Urinary bladder (tissue), 2 donors: ENCODE data around the gene FLT4. TPM values are rescaled to one million over a fixed set of nuclear protein-coding genes. Genes with fewer than 3 reads are reported as not detected.

ENCODE experiments used
- polyA plus RNA-seq: library from polyadenylated mRNA; stranded (reverse); fragments of 200-250 nt; gene quantifications from one replicate; pipeline ENCODE4 v1.2.3, GENCODE V29; 2013
- total RNA-seq: library from RNA; depleted of rRNA; stranded (reverse); fragments of >200 nt; gene quantifications from one replicate; pipeline ENCODE4 v1.2.3, GENCODE V29; 2014
- donor health status: healthy.

FLT4 gene
- total and polyA plus RNA-seq, 2 donors: 8.4 to 18.2 TPM

Other genes with a start within 250 kb of the FLT4 start
- 35.4 TPM for gene CNOT6, start 155.2 kb downstream of the FLT4 start, total RNA-seq
- 9.4 TPM for gene CNOT6, start 155.2 kb downstream of the FLT4 start, polyA plus RNA-seq
- gene SCGB3A1, start 58.1 kb downstream of the FLT4 start, total RNA-seq: not detected
- gene SCGB3A1, start 58.1 kb downstream of the FLT4 start, polyA plus RNA-seq: 0.32 TPM
- gene OR2Y1, start 90.5 kb upstream of the FLT4 start, total RNA-seq: not detected
- gene OR2Y1, start 90.5 kb upstream of the FLT4 start, polyA plus RNA-seq: not detected
- 50.6 TPM for gene MGAT1, start 153.2 kb upstream of the FLT4 start, total RNA-seq
- gene MGAT1, start 153.2 kb upstream of the FLT4 start, polyA plus RNA-seq: 179 TPM
- gene ZFP62, start 211.7 kb upstream of the FLT4 start, total RNA-seq: 32.6 TPM
- gene ZFP62, start 211.7 kb upstream of the FLT4 start, polyA plus RNA-seq: 17.4 TPM
- not detected for gene BTNL8, start 249.6 kb upstream of the FLT4 start, total RNA-seq
- 0.10 TPM for gene BTNL8, start 249.6 kb upstream of the FLT4 start, polyA plus RNA-seq